AG09319 (cell line): ENCODE data around the gene MLLT3.

Source experiments
- DNase-seq: peaks from one replicate; pipeline ENCODE4 v3.0.0-alpha.2; 2010; ENCODE audit warnings: low read depth; ENCODE audit errors: extremely low read depth
- TF ChIP-seq, protein P1 (sequence below): IDR thresholded peaks from 2 replicates; pipeline ENCODE4 v1.5.1; 2011; ENCODE audit warnings: low read depth, mild to moderate bottlenecking, inconsistent platforms, low read length, moderate library complexity

The MLLT3 gene

DNA sequence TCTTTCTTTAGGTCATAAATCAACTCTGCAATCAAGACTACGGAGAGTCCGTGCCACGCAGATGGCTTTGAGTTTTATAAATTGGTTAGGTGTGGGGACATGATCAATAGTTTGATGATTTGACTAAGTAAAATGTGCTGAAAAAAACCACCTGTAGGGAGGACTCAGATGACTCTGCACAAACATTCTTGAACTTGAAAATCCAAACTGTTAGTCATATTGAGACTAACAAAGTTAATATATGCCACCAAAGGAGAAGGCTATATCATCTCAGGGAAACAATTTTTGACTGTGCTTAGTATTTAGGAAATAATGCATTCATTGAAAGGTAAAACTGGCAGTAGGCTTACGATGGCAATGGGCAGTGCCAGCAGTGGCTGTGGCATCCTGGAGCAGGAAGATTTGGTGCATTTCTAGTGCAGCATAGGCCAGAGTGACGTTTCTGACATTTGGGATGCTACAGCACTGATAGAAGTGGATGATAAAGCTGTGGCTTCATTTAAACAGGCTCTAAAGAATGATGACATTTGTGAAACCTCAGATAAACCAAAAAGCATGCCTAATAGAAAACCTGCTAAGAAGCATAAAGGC is 291.1 kb downstream of the MLLT3 start:
- TF ChIP-seq, protein P1, sequence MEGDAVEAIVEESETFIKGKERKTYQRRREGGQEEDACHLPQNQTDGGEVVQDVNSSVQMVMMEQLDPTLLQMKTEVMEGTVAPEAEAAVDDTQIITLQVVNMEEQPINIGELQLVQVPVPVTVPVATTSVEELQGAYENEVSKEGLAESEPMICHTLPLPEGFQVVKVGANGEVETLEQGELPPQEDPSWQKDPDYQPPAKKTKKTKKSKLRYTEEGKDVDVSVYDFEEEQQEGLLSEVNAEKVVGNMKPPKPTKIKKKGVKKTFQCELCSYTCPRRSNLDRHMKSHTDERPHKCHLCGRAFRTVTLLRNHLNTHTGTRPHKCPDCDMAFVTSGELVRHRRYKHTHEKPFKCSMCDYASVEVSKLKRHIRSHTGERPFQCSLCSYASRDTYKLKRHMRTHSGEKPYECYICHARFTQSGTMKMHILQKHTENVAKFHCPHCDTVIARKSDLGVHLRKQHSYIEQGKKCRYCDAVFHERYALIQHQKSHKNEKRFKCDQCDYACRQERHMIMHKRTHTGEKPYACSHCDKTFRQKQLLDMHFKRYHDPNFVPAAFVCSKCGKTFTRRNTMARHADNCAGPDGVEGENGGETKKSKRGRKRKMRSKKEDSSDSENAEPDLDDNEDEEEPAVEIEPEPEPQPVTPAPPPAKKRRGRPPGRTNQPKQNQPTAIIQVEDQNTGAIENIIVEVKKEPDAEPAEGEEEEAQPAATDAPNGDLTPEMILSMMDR, result no peak
- no peak for DNase-seq

DNA sequence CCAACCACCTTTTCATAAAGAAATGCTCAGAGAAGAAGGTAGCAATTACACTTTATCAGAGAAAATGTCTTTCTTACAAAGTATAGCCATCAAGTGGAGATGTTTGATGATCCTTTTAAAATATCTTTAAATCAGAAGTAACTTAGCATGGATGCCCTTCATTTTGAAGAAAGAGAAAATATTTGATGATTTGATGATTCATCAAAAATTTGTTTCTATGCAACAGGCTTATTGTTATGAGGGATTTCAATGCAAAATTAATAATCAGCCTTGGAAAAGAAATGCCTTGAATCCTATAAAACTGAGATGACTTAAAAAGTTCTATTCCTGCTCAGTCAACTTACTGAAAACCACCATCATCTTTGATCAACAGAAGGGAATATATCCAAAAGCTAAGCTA is 291.6 kb downstream of the MLLT3 start:
- DNase-seq, result no peak
- TF ChIP-seq, protein P1, result no peak

DNA sequence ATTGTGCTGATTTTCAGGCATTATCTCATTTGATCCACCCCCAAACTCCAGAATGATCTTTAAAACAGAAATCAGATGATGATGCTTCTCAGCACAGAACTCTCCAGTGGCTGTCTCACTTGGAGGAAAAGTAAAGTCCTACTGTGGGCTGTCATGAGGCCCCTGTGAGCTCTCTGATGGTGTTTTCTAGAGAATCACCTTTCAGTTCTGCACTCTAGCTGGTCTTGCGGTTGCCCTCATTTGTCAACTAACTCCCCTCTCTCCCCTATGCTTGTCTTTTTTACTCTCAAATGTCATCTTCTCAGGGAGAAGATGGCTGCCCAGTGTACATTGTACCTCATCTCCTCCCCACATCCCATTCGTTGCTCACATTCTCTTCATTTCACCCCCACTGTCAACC is 295.8 kb downstream of the MLLT3 start:
- no peak for DNase-seq
- TF ChIP-seq, protein P1, result no peak

DNA sequence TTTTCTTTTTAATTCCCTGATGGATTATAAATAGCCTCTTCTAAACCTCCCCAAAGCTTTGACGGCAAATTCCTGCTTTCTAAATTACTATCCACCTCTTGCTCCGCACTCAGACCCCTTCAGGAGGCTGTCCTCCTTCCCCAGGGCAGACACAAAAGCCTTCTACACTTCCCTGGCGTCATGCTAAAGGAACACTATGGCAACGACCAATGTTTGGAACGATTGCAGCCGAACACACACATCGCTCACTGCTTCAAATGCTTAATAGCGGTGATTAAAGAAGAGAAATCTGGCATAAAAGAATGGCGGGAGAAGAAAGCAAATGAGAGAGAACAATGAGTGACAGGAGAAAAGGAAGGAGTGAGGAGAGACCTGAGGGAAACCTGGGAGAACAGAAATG is 297.3 kb downstream of the MLLT3 start:
- DNase-seq, result no peak

DNA sequence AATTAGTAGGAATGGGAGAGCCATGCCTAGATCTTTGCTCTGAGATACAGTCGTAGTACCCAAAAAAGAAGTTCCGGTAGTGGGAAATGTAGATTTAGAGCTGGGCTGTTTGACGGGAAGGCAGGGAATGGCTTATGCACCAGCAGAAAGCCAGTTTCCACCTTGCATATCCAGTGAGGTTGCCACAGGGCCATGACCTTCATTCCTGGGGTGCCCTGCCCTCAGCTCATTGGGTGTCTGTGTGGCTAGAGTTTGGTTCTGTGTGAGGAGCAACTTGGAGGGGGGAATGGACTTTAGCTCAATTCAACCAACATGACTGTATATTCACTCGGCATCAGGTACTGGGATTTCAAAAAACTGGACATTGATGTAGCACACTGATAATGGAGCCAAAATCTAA is 300.1 kb downstream of the MLLT3 start:
- TF ChIP-seq, protein P1, result no peak
- DNase-seq, result no peak

More for the DNA sequence above, 297.3 kb downstream of the MLLT3 start:
- TF ChIP-seq, protein P1, result no peak

GRCh38 chr9:20321423-20322082 is 300.7 kb downstream of the MLLT3 start:
- TF ChIP-seq, protein P1, result no peak
- DNase-seq, result no peak

DNA sequence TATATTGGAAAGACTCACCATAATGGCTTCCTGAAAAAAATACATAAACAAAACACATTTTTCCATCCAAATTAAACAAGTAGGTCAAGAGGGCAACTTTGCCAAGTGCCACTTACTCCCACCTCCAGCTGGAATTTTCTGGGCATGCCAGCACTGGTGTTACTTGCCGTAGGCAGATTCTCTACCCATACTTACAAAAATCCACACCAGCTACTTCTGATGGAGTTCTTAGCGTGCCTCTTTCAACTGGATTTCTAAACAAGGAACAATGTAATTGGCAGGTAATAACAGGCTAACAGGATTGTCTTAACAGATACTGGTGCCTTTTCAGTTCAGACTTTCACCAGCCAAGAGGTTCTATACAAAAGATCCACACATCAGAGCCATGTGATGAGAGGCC is 301.4 kb downstream of the MLLT3 start:
- DNase-seq, result no peak
- TF ChIP-seq, protein P1, result no peak
